C1 segment of cervical spinal cord (tissue), 14 donors: ENCODE results near the gene MCF2L.

Experiments
- DNase-seq, 14 donors: peaks; one replicate each; lab custom pipeline; 2025; lab: John Stamatoyannopoulos, UW

The MCF2L gene

GRCh38 chr13:113032291-113032690 lies 63.3 kb downstream of the MCF2L start:
- no peak for DNase-seq

- DNase-seq: no peak
Measured at GRCh38 chr13:113033054-113033850, 64.2 kb downstream of the MCF2L start.

GRCh38 chr13:113034451-113035212 lies 65.6 kb downstream of the MCF2L start:
- peak in 9 of 14 donors; percentile 28 to 73 (median 43) for DNase-seq

- no peak for DNase-seq
Measured at GRCh38 chr13:113035213-113035800, 66.3 kb downstream of the MCF2L start.

- DNase-seq: no peak
Measured at GRCh38 chr13:113036401-113036800, 67.4 kb downstream of the MCF2L start.

- no peak for DNase-seq
Measured at GRCh38 chr13:113040031-113040430, 71.0 kb downstream of the MCF2L start.

GRCh38 chr13:113040597-113041292 lies 71.7 kb downstream of the MCF2L start:
- DNase-seq: peak in 7 of 14 donors; percentile 45 to 88 (median 81)

GRCh38 chr13:113041293-113041690 lies 72.3 kb downstream of the MCF2L start:
- DNase-seq: peak in 12 of 14 donors; percentile 38 to 88 (median 76)

- no peak for DNase-seq
Measured at GRCh38 chr13:113041896-113042295, 72.9 kb downstream of the MCF2L start.

GRCh38 chr13:113042456-113042855 lies 73.4 kb downstream of the MCF2L start:
- DNase-seq: no peak

GRCh38 chr13:113043001-113043630 lies 74.1 kb downstream of the MCF2L start:
- no peak for DNase-seq

- no peak for DNase-seq
Measured at GRCh38 chr13:113043931-113044330, 74.9 kb downstream of the MCF2L start.

GRCh38 chr13:113044391-113045114 lies 75.5 kb downstream of the MCF2L start:
- DNase-seq: peak in 13 of 14 donors; percentile 19 to 90 (median 67)

- DNase-seq: peak in 10 of 14 donors; percentile 40 to 72 (median 61)
Measured at GRCh38 chr13:113045251-113046127, 76.5 kb downstream of the MCF2L start.

GRCh38 chr13:113046128-113046882 lies 77.3 kb downstream of the MCF2L start:
- DNase-seq: no peak

GRCh38 chr13:113046883-113047244 lies 77.8 kb downstream of the MCF2L start:
- no peak for DNase-seq

- DNase-seq: no peak
Measured at GRCh38 chr13:113047587-113047986, 78.6 kb downstream of the MCF2L start.

GRCh38 chr13:113048766-113049165 lies 79.8 kb downstream of the MCF2L start:
- DNase-seq: no peak

- DNase-seq: peak in 4 of 14 donors; percentile 26 to 94 (median 43)
Measured at GRCh38 chr13:113049521-113049941, 80.5 kb downstream of the MCF2L start.
